HT1080 (cell line): ENCODE results near the gene FAM111A. TPM values are rescaled to one million over a fixed set of nuclear protein-coding genes. Genes with fewer than 3 reads are reported as not detected.
A peak's percentile ranks its signal among the peaks of the same experiment; 100 is the strongest.

ENCODE experiments used
- DNase-seq: peaks from one replicate; pipeline ENCODE4 v3.0.0-alpha.2; 2015; ENCODE audit warnings: low read depth
- total RNA-seq: library from RNA; depleted of rRNA; stranded (reverse); fragments of >200 nt; shearing (Covaris generic); gene quantifications from 2 replicates; pipeline ENCODE4 v1.2.3, GENCODE V29; 2014

Gene FAM111A
- total RNA-seq, 1 experiment from 2014 or later: 48.0 TPM

DNA sequence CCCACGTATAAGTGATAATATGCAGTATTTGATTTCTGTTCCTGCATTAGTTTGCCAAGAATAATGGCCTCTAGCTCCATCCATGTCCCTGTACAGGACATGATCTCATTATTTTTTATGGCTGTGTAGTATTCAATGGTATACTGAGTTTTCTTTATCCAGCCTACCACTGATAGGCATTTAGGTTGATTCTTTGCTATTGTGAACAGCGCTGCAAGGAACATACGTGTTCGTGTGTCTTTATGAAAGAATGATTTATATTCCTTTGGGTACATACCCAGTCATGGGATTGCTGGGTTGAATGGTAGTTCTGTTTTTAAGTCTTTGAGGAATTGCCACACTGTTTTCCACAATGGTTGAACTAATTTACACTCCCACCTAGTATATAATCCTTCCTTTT, 1.5 kb upstream of the FAM111A start:
- no peak for DNase-seq

DNA sequence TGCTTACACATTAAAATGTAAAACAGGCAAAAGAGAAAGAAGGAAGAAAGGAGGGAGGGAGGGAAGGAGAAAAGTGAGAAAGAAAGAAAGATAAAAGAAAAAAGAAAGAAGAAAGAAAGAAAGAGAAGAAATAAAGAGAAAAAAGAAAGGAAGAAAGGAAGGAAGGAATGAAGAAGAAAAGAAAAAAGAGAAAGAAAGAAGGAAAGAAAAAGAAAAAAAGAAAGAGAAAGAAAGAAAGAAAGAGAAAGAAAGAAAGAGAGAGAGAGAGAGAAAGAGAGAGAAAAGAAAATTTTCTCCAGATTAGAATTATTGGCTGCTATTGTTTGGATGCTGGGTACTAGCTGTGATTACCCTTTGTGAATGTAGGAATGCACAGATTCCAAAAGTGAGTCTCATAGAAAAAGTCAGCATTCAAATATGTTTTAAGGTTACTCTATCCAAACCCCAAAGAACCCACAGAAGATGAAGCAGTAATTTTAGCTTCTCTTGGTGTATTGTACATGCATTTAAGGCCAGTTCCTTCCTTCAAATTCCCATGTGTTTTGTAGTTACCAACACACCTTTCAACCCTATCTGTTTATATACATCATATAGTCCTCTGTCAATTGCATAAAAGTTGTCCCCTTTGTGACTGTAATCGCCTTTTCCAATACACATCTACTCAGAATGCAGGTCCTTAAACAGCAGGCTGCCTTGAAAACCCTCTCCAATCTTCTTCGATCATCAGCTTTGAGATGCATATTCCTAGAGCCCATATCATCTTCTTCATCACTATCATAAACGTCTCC, 789 bp upstream of the FAM111A start:
- DNase-seq: peak; percentile 31

GRCh38 chr11:59144096-59144495, 1.4 kb downstream of the FAM111A start:
- no peak for DNase-seq

GRCh38 chr11:59144579-59145345, 2.1 kb downstream of the FAM111A start:
- DNase-seq: peak; percentile 89

DNA sequence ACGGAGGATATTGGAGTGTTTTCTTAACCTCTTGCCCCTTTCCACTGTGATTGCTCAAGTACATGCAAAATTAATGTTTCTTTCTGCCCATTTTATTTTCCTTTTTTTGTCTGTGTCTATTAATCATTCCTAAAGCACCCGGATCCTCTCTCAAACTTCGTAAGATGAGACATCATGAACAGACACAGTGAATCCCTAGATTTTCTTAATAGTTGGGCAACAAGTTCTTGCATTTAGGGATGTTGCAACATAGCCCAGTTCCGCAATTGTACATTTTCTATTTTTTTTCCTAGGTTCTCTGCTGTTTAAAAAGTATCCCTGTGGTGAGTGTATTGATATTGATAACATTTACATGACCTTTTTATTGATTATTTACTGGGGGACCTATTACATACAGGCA, 2.9 kb downstream of the FAM111A start:
- DNase-seq: no peak

GRCh38 chr11:59151761-59152160, 9.1 kb downstream of the FAM111A start:
- DNase-seq: no peak

DNA sequence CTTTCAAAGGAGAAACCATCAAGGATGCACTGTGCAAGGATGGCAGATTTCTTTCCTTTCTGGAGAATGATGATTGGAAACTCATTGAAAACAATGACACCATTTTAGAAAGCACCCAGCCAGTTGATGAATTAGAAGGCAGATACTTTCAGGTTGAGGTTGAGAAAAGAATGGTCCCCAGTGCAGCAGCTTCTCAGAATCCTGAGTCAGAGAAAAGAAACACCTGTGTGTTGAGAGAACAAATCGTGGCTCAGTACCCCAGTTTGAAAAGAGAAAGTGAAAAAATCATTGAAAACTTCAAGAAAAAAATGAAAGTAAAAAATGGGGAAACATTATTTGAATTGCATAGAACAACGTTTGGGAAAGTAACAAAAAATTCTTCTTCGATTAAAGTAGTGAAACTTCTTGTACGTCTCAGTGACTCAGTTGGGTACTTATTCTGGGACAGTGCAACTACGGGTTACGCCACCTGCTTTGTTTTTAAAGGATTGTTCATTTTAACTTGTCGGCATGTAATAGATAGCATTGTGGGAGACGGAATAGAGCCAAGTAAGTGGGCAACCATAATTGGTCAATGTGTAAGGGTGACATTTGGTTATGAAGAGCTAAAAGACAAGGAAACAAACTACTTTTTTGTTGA, 9.8 kb downstream of the FAM111A start:
- DNase-seq: no peak

DNA sequence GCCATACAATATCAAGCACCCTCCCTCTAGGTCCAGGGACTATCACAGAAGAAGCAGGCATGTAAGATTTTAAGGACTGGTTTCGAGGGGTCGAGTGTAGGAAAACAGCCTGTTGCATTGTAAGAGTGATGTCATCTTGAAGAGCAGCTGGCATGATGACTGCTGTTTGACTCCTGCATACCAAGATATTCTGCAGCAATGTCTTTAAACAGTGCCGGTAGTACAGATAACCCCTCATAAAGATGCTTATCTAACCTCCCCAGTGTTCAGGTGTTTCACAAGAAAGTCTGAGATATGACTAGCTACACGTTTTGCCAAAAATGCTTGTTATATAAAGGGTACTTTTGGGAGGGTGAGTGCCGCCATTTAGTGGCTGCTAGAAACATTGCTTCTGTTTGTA, 12.0 kb downstream of the FAM111A start:
- DNase-seq: no peak

DNA sequence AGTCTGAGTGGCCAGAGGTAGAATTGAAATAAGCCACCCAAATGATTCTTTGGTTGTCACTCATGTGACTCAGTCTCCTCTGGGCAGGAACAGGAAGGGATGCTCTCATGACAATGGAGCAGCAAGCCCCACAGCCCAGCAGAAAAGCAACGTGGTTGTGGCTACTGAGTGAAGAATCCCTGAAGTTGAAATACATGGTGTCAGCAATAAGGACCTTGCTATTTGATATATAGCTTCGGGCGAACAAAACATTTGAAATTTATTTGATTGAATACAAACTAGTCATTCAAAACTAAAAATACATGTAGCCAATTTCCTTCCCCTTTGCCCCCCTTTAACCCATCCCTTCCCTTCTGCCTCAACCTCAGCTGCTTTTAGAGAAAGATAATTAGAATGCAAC, 14.8 kb downstream of the FAM111A start:
- no peak for DNase-seq

- DNase-seq: peak; percentile 56
These were observed 15.8 kb downstream of the FAM111A start for GRCh38 chr11:59158206-59159068.

DNA sequence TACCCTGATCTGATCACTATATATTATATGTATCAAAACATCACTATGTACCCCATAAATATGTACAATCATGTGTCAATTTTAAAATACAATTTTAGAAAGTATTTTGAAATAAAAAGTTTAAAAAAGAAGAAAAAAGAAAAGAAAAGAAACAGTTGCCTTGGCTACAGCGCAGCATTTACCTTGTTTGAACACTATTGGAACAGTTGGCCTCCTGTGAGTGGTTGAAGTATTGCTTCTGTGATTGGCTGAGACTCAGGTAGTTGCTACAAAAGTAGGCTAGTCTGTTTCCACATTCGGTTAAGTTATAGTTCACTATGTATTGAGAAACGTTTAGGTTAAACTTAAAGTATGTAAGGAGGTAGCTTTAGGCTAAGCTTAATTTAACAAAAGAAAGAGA, 21.4 kb downstream of the FAM111A start:
- peak; percentile 15 for DNase-seq

GRCh38 chr11:59171508-59172322, 29.1 kb downstream of the FAM111A start, which contains the start of gene DTX4:
Gene DTX4, plus strand, starts transcription at chr11:59172132. Its CDS starts 464 bp downstream, at chr11:59172596.
- peak; percentile 85 for DNase-seq

GRCh38 chr11:59172345-59173079, 29.9 kb downstream of the FAM111A start:
- no peak for DNase-seq

- DNase-seq: no peak
These were observed 30.7 kb downstream of the FAM111A start for GRCh38 chr11:59173080-59173963.

GRCh38 chr11:59173964-59174663, 31.5 kb downstream of the FAM111A start:
- DNase-seq: peak; percentile 39

DNA sequence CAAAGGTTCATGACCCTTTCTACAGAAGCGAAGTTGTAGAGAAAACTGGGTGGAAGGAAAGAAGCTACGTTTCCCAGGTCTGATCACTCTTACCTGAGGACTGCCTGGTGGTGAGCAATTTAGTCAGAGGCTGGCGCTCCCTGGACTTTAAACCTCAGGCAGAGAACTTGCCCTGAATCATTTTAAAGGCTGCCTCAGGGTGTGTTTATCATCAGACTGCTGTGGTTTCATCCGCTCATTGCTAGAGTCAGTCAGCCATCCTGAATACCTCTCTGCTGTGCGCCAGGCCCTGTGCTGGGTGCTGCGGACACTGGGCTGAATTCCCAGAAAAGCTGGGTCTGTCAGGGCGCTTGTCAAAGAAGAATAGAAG, 32.0 kb downstream of the FAM111A start:
- peak; percentile 46 for DNase-seq

DNA sequence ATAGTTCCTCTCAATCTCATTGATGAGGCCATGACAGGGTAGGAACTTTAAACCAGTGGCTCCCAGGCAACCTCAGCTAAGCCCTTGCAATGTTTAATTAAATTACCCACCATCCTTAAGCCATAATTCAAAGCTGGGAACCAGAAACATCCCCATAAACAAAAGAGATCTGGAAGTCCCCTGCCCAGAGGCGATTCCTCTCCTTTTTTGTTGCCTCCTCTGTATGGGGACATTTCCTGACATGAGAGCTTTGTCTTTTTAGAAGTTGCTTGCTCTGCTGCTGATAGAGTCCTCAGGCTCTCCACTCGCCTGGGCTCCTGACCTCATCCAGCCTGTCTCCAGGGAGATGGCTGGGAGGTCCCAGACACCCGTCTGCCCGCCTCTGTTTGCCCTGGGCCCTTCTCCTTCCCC, 32.4 kb downstream of the FAM111A start:
- no peak for DNase-seq

- no peak for DNase-seq
These were observed 33.7 kb downstream of the FAM111A start for GRCh38 chr11:59176330-59176729.
